A673 (cell line): ENCODE results near the gene KCNIP1. TPM values are rescaled to one million over a fixed set of nuclear protein-coding genes. Genes with fewer than 3 reads are reported as not detected.

Experiments used
- BruUV-seq: library from RNA; stranded (reverse); fragments of 400-500 nt; replicated peaks from 2 replicates; lab custom pipeline; 2021; lab: Mats Ljungman, UMichigan
- CTCF ChIA-PET: fragments of 300-600 bp; sonication (Branson Sonifier 250); formaldehyde crosslinking; loops from one replicate; lab custom pipeline; 2022; ENCODE audit warnings: antibody characterized with exemption; lab: Charles Lee
- POLR2A ChIA-PET: fragments of 300-600 bp; sonication (Branson Sonifier 250); formaldehyde crosslinking; loops from one replicate; lab custom pipeline; 2022; ENCODE audit warnings: antibody characterized with exemption; ENCODE audit not compliant: low non-redundant PET; lab: Charles Lee
- DNase-seq: peaks from one replicate; pipeline ENCODE4 v3.0.0-alpha.2; 2015; ENCODE audit warnings: low spot score
- H3K27ac ChIP-seq: fragments of 200-600 bp; sonication (generic); 2 replicates; pipeline ENCODE4 v1.5.1; 2016; ENCODE audit warnings: mixed run types, low read depth, mild to moderate bottlenecking, mixed read lengths, antibody characterized with exemption, low read length; ENCODE audit not compliant: poor library complexity, severe bottlenecking
- H3K27me3 ChIP-seq: fragments of 200-600 bp; sonication (generic); replicated peaks from 2 replicates; pipeline ENCODE4 v1.6.1; 2017; ENCODE audit warnings: mixed run types, low read depth, mild to moderate bottlenecking, mixed read lengths, antibody characterized with exemption, low read length; ENCODE audit not compliant: insufficient read depth, poor library complexity
- H3K36me3 ChIP-seq: fragments of 200-600 bp; sonication (generic); 2 replicates; pipeline ENCODE4 v1.6.1; 2016; ENCODE audit warnings: mixed run types, mild to moderate bottlenecking, mixed read lengths, antibody characterized with exemption, low read length; ENCODE audit not compliant: insufficient read depth, poor library complexity, severe bottlenecking
- H3K4me1 ChIP-seq: fragments of 200-600 bp; sonication (generic); 2 replicates; pipeline ENCODE4 v1.6.1; 2017; ENCODE audit warnings: mixed run types, mild to moderate bottlenecking, mixed read lengths, antibody characterized with exemption, low read length; ENCODE audit not compliant: insufficient read depth, poor library complexity, severe bottlenecking
- H3K4me3 ChIP-seq: fragments of 200-600 bp; sonication (generic); 2 replicates; pipeline ENCODE4 v1.5.1; 2016; ENCODE audit warnings: low read depth, mixed run types, mild to moderate bottlenecking, mixed read lengths, low read length; ENCODE audit not compliant: poor library complexity, severe bottlenecking
- H3K9me3 ChIP-seq: fragments of 200-600 bp; sonication (generic); 2 replicates; pipeline ENCODE4 v1.6.1; 2016; ENCODE audit warnings: mixed run types, low read depth, mild to moderate bottlenecking, mixed read lengths, antibody characterized with exemption, low read length; ENCODE audit not compliant: poor library complexity, severe bottlenecking
- CTCF ChIP-seq: fragments of 300-800, 200-600 bp; sonication (generic); conservative IDR thresholded peaks from 2 replicates; pipeline ENCODE4 v1.5.1; 2017; ENCODE audit warnings: low read depth, mild to moderate bottlenecking, antibody characterized with exemption, low read length, moderate library complexity, mixed read lengths
- EZH2 ChIP-seq: fragments of 200-600 bp; sonication (generic); IDR thresholded peaks from 2 replicates; pipeline ENCODE4 v1.6.1; 2017; ENCODE audit warnings: borderline replicate concordance, low read depth, mild to moderate bottlenecking, mixed read lengths, antibody characterized with exemption, low read length; ENCODE audit not compliant: poor library complexity, severe bottlenecking
- intact Hi-C: fragments of 100-400 bp; cut with micrococcal nuclease; formaldehyde crosslinking; loops from one replicate; pipeline ENCODE4 v1.10.0; 2022; ENCODE audit not compliant: unreplicated experiment
- total RNA-seq: library from RNA; stranded (reverse); gene quantifications from 2 replicates; pipeline ENCODE4 v1.2.3, GENCODE V29; 2021

Gene KCNIP1
- total RNA-seq, 1 experiment from 2014 or later, result 3.7 TPM

GRCh38 chr5:170757669-170758068 lies 253.8 kb downstream of the KCNIP1 start:
- ChIA-PET CTCF (no interaction called here), POLR2A (no interaction called here)
- no TSS peak for BruUV-seq
- no peaks in the 10 kb centered on the region for H3K9me3 ChIP-seq
- peaks cover 6% of the 10 kb centered on the region for H3K27me3 ChIP-seq
- intact Hi-C loops, result no loop called here
- H3K36me3 ChIP-seq, result no peaks in the 10 kb centered on the region
- no peak overlapping the region for H3K4me3 ChIP-seq
- no peak overlapping the region for H3K27ac ChIP-seq
- no peaks in the 10 kb centered on the region for H3K4me1 ChIP-seq
- no peak for TF ChIP-seq CTCF
- no peak for TF ChIP-seq EZH2
- DNase-seq, result no peak

DNA sequence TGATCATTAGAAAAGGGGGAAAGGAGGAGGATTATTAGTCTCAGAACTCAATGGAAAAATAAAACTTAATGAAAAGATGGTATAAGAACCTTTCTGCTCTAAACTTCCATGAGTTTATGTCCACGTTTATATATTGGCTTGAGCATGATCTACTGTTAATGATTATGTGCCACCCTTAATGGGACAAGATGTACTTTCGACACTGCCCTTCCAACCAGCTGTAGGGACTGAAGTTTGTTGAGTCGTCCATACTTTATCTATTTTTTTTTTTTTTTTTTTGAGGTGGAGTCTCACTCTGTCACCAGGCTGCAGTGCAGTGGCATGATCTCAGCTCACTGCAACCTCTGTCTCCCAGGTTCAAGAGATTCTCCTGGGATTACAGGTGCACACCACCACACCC lies 254.7 kb downstream of the KCNIP1 start:
- intact Hi-C loops, result no loop called here
- peaks cover 6% of the 10 kb centered on the region for H3K27me3 ChIP-seq
- H3K4me3 ChIP-seq, result no peak overlapping the region
- POLR2A ChIA-PET, result no interaction called here
- H3K4me1 ChIP-seq, result no peaks in the 10 kb centered on the region
- H3K36me3 ChIP-seq, result no peaks in the 10 kb centered on the region
- H3K9me3 ChIP-seq, result no peaks in the 10 kb centered on the region
- TF ChIP-seq CTCF (no peak), EZH2 (no peak)
- no TSS peak for BruUV-seq
- DNase-seq, result no peak
- no peak overlapping the region for H3K27ac ChIP-seq
- CTCF ChIA-PET, result no interaction called here

DNA sequence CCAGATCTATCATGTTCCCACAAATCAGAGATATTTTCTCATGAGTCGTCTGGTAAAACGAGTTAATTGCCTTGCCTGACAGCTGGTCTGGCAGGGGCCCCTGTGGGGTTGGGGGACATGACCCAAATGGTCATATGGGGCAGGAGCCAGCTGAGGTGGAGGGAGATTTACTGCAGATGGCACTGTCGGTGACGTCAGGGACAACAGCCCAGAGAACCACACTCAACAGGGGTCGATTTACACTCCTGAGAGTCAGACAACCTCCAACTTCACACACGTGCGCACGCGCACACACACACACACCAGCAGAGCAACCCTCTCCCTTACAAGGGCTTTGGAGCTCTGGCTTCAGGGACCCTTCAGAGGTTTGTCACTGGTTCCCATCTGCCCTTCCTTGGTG lies 256.3 kb downstream of the KCNIP1 start:
- H3K9me3 ChIP-seq, result no peaks in the 10 kb centered on the region
- H3K4me3 ChIP-seq, result no peak overlapping the region
- DNase-seq, result no peak
- ChIA-PET POLR2A (no interaction called here), CTCF (no interaction called here)
- H3K36me3 ChIP-seq, result no peaks in the 10 kb centered on the region
- intact Hi-C loops, result no loop called here
- no peak overlapping the region for H3K27ac ChIP-seq
- peaks cover 6% of the 10 kb centered on the region for H3K27me3 ChIP-seq
- BruUV-seq, result no TSS peak
- no peaks in the 10 kb centered on the region for H3K4me1 ChIP-seq
- TF ChIP-seq EZH2 (no peak), CTCF (no peak)
